Epithelial cell of esophagus (primary cell): ENCODE measurements around the gene CACNA2D4.

Source experiments
- DNase-seq: peaks from one replicate; pipeline ENCODE4 v3.0.0; 2010; ENCODE audit warnings: low read depth
- H3K4me3 ChIP-seq: 2 replicates; pipeline ENCODE4 v1.5.1; 2011; ENCODE audit warnings: mild to moderate bottlenecking, low read length, control low read depth
- CTCF ChIP-seq: IDR thresholded peaks from 2 replicates; pipeline ENCODE4 v1.5.1; 2011; ENCODE audit warnings: low read depth, mild to moderate bottlenecking, low read length, control low read depth, inconsistent platforms; ENCODE audit not compliant: insufficient read depth; ENCODE audit errors: missing control alignments

Gene CACNA2D4

GRCh38 chr12:1845886-1846285 lies 72.6 kb downstream of the CACNA2D4 start:
- H3K4me3 ChIP-seq, result no peak overlapping the region
- no peak for DNase-seq
- no peak for TF ChIP-seq CTCF

- no peak for DNase-seq
- TF ChIP-seq CTCF, result no peak
- H3K4me3 ChIP-seq, result no peak overlapping the region
Observed at GRCh38 chr12:1845427-1845826, 73.0 kb downstream of the CACNA2D4 start.

GRCh38 chr12:1844661-1845409 lies 73.6 kb downstream of the CACNA2D4 start:
- H3K4me3 ChIP-seq, result no peak overlapping the region
- no peak for TF ChIP-seq CTCF

GRCh38 chr12:1844223-1844622 lies 74.2 kb downstream of the CACNA2D4 start:
- H3K4me3 ChIP-seq, result no peak overlapping the region
- DNase-seq, result no peak
- TF ChIP-seq CTCF, result no peak

More at GRCh38 chr12:1844661-1845409, 73.6 kb downstream of the CACNA2D4 start:
- no peak for DNase-seq

GRCh38 chr12:1843641-1844005 lies 74.8 kb downstream of the CACNA2D4 start:
- no peak for TF ChIP-seq CTCF
- no peak for DNase-seq
- H3K4me3 ChIP-seq, result no peak overlapping the region

- no peak overlapping the region for H3K4me3 ChIP-seq
- no peak for TF ChIP-seq CTCF
- DNase-seq, result no peak
Observed at GRCh38 chr12:1842905-1843640, 75.4 kb downstream of the CACNA2D4 start.
